Measurements from ENCODE around the gene PLA2G2E. TPM values are rescaled to one million over a fixed set of nuclear protein-coding genes. Genes with fewer than 3 reads are reported as not detected.

Gene PLA2G2E
- total RNA-seq, 3 donors from 2014 or later (not counting 1 experiment from before 2014, with no cell fraction given): not detected

GRCh38 chr1:19926296-19927129, 3.1 kb upstream of the PLA2G2E start:
- no peak overlapping the region for H3K27ac Mint-ChIP-seq
- intact Hi-C loops (cut with micrococcal nuclease): no loop called here
- H3K4me1 Mint-ChIP-seq: no peaks in the 10 kb centered on the region
- no peak overlapping the region for H3K4me3 Mint-ChIP-seq
- no peaks in the 10 kb centered on the region for H3K4me1 ChIP-seq (ENCODE audit: control insufficient read depth, insufficient read depth, low read length)
- H3K36me3 Mint-ChIP-seq: no peaks in the 10 kb centered on the region
- peaks cover 0 to 3% of the 10 kb centered on the region in 2 donors for H3K27me3 Mint-ChIP-seq (ENCODE audit: low read depth in 2 of 2)
- H3K9me3 Mint-ChIP-seq: no peaks in the 10 kb centered on the region
- no peak overlapping the region for H3K4me3 ChIP-seq (ENCODE audit: low read length)
- ATAC-seq: no peak
- TF ChIP-seq, protein P1, sequence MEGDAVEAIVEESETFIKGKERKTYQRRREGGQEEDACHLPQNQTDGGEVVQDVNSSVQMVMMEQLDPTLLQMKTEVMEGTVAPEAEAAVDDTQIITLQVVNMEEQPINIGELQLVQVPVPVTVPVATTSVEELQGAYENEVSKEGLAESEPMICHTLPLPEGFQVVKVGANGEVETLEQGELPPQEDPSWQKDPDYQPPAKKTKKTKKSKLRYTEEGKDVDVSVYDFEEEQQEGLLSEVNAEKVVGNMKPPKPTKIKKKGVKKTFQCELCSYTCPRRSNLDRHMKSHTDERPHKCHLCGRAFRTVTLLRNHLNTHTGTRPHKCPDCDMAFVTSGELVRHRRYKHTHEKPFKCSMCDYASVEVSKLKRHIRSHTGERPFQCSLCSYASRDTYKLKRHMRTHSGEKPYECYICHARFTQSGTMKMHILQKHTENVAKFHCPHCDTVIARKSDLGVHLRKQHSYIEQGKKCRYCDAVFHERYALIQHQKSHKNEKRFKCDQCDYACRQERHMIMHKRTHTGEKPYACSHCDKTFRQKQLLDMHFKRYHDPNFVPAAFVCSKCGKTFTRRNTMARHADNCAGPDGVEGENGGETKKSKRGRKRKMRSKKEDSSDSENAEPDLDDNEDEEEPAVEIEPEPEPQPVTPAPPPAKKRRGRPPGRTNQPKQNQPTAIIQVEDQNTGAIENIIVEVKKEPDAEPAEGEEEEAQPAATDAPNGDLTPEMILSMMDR (IDR thresholded peaks at IDR 0.05): no peak
- no peaks in the 10 kb centered on the region for H3K27me3 ChIP-seq (ENCODE audit: control insufficient read depth, insufficient read depth, low read length)
- no peak for DNase-seq
- peaks cover 5% of the 10 kb centered on the region for H3K9me3 ChIP-seq (ENCODE audit: control insufficient read depth, insufficient read depth, low read length)
- no peak overlapping the region for H3K27ac ChIP-seq (ENCODE audit: low read length)
- no peaks in the 10 kb centered on the region for H3K36me3 ChIP-seq (ENCODE audit: control insufficient read depth, insufficient read depth, low read length)
- WGBS (ENCODE audit: insufficient coverage): 75% methylated on average over 7 of the region's 8 CpGs

DNA sequence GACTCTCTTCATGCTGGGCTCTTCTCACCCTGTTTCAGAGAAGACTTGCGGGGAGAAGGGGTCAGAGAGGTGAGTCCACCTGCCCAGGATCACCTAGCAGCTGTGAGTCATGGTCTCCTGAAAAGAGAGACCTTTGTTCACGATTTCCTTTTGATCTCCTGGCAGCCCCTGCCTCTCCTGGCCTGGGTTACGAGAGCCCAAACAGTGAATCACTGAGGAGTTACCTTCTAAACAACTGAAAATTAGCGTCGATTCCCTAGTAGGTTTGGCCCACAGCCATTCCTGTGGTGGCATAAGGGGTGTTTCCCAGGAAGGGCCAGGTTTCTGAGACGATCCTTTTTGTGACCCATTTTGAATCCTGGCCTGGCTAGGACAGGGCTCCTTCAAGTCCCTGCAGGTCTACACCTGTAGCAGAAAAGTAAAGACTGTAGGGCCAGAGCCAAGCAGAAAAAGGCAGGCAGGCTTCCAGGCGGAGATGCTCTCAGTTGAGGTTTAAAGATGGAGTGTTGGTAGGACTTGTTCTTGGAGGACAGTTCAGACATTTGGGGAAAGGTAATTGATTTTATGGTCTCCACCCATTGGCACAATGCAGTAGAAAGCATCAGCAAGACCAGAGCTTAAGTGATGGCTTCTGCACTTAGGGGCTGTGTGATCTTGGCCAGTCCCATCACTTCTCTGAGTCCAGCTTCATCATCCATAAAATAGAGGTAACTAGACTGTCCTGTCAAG, 2.1 kb upstream of the PLA2G2E start:
- H3K36me3 Mint-ChIP-seq: no peaks in the 10 kb centered on the region
- no peaks in the 10 kb centered on the region for H3K9me3 ChIP-seq (ENCODE audit: control insufficient read depth, insufficient read depth, low read length)
- no peak overlapping the region for H3K27ac ChIP-seq (ENCODE audit: low read length)
- H3K4me3 ChIP-seq (ENCODE audit: low read length): no peak overlapping the region
- peaks cover 0 to 3% of the 10 kb centered on the region in 2 donors for H3K27me3 Mint-ChIP-seq (ENCODE audit: low read depth in 2 of 2)
- ATAC-seq: no peak
- H3K9me3 Mint-ChIP-seq: no peaks in the 10 kb centered on the region
- no peaks in the 10 kb centered on the region for H3K4me1 Mint-ChIP-seq
- H3K27me3 ChIP-seq (ENCODE audit: control insufficient read depth, insufficient read depth, low read length): no peaks in the 10 kb centered on the region
- WGBS (ENCODE audit: insufficient coverage): 86% methylated on average over 7 of the region's 7 CpGs
- intact Hi-C loops (cut with micrococcal nuclease): no loop called here
- H3K27ac Mint-ChIP-seq: no peak overlapping the region
- no peaks in the 10 kb centered on the region for H3K4me1 ChIP-seq (ENCODE audit: control insufficient read depth, insufficient read depth, low read length)
- TF ChIP-seq, protein P1 (IDR thresholded peaks at IDR 0.05): no peak
- H3K4me3 Mint-ChIP-seq: no peak overlapping the region
- H3K36me3 ChIP-seq (ENCODE audit: control insufficient read depth, insufficient read depth, low read length): no peaks in the 10 kb centered on the region
- no peak for DNase-seq

- intact Hi-C loops (cut with micrococcal nuclease): no loop called here
- Mint-ChIP-seq H3K4me1 (no peaks in the 10 kb centered on the region), H3K27me3 (ENCODE audit: low read depth in 2 of 2) (peaks cover 0 to 3% of the 10 kb centered on the region in 2 donors), H3K9me3 (no peaks in the 10 kb centered on the region), H3K4me3 (no peak overlapping the region), H3K27ac (no peak overlapping the region), H3K36me3 (no peaks in the 10 kb centered on the region)
- 81% methylated on average over 13 of the region's 13 CpGs for whole genome bisulfite sequencing (ENCODE audit: insufficient coverage)
- DNase-seq: no peak
- no peaks in the 10 kb centered on the region for H3K27me3 ChIP-seq (ENCODE audit: control insufficient read depth, insufficient read depth, low read length)
- no peaks in the 10 kb centered on the region for H3K9me3 ChIP-seq (ENCODE audit: control insufficient read depth, insufficient read depth, low read length)
- no peaks in the 10 kb centered on the region for H3K4me1 ChIP-seq (ENCODE audit: control insufficient read depth, insufficient read depth, low read length)
- peak in 1 of 3 donors; percentile 28 for ATAC-seq
- no peaks in the 10 kb centered on the region for H3K36me3 ChIP-seq (ENCODE audit: control insufficient read depth, insufficient read depth, low read length)
- H3K4me3 ChIP-seq (ENCODE audit: low read length): no peak overlapping the region
- TF ChIP-seq, protein P1 (IDR thresholded peaks at IDR 0.05): no peak
- H3K27ac ChIP-seq (ENCODE audit: low read length): no peak overlapping the region
Measured at GRCh38 chr1:19923953-19924346, 533 bp upstream of the PLA2G2E start.

All from natural killer cell (primary cell).